Right lobe of liver (tissue), 4 donors: ENCODE results near the gene BICC1.

Source experiments
- CTCF ChIP-seq, 4 donors: fragments of 200-600 bp in 3 of 4; fragments of 450-650 bp in 1 of 4; IDR thresholded peaks; one replicate each; pipeline versions ENCODE4 v1.5.1 to v1.8.0; 2016 to 2022; ENCODE audit warnings: antibody characterized with exemption in 4 of 4, mild to moderate bottlenecking in 2 of 4
- POLR2A ChIP-seq: fragments of 450-650 bp; IDR thresholded peaks from one replicate; pipeline ENCODE4 v1.6.1; 2017; ENCODE audit warnings: antibody characterized with exemption, mild to moderate bottlenecking
- donor health status: DM: no; HTN: no; CAD: no.
- donor health status: DM: no; HTN: no; CAD: no.
- donor health status: DM: no; HTN: yes; CAD: no.

GRCh38 chr10:58695022-58695421, 182.3 kb downstream of the BICC1 start:
- TF ChIP-seq POLR2A, result no peak
- no peak for TF ChIP-seq CTCF (IDR thresholded peaks at IDR 0.05)
